Inflammatory macrophage treated with lipopolysaccharide for 1 hour (primary cell): ENCODE measurements around the gene AGAP1.
A peak's percentile ranks its signal among the peaks of the same experiment; 100 is the strongest.

Source experiments
- DNase-seq, 2 donors: peaks; one replicate each; pipeline ENCODE4 v3.0.0-alpha.2; 2020 to 2022

The AGAP1 gene

DNA sequence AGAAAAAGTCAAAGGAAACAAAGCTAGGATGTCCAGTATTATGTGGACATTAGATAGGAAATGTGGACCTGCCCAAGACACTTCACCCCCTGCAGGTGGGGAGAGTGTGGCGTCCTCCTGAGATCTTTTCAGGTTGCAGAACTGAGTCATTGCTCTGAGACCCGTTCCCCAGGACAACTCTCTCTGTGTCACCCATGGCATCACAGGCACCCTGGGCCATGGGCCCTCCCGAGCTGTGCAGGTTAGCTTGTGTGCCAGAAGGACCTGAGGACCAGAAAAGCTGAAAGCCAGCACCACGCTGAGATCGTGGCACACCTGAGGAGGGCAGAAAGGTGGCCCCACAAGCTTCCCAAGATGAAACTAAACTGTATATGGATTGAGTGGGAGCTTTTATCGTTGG lies 229.5 kb downstream of the AGAP1 start:
- DNase-seq: no peak

DNA sequence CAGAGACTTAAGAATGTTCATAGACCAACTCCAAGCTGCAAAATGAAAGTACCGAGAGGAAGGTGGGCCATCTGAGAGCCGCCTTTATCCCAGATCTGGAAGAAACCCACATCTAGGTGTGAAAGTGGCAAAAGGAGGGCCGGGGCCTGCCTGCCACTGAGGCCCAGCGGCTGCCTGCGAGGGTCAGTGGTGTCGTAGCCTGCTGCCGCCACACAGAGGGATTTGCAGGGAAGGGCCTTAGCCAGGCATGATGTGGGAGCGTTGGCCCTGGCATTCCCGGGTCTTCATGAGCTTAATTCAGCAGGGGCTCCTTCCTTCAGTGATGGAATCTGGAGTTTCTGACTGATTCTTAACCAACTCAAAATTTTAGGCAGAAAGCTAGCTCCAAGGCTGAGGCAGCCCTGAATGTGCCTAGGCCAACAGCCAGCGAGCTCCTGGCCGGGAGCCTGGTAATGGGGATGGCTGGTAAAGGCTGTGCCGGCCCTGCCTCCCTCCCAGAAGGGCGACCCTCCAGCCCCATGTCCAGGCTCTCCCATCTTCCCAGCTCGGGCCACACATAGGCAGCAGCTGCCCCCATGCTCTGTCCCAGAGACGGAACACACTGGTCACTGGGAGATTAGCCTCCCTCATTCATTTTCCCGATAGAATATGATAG lies 230.1 kb downstream of the AGAP1 start:
- DNase-seq: no peak

DNA sequence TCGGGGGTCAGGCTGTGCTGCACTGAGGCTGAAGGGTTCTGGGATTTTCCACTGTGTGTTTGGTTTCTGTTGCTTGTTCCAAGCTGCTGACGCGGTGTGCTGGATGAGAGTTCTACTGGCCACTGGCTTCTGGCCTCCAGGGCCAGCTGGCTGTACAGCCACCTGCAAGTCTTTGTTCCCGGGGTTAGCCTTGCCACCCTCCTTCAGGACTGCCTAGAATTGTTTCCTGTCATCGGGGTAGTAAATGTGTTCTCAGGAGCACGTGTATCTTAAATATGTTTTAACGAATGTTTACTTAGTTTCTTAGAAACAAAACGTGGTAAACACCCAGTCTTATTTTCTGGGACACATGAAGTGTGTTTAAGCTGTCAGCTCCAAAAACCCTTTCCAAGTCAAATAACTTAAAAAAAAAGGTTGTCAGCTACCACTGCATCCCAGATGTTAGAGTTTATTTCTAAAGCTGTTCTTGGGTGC lies 231.2 kb downstream of the AGAP1 start:
- DNase-seq: no peak

DNA sequence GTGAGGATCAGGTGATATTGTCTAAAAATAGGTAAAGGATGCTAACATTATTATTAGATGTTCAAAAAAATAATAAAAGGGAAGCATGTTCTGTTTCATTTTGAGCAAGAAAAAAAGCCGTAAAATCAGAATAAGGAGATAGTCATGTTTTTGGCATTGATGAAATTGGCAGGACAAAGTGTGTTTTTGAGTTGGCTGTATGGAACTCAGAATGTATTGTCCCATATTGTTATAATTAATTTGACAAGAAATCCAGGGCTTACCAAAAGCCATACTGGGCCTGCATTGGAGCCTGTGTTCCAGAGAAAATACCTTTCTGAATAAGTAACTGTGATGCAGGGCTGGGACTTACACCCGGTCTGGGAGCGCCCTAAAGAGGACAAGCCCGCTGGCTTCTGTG lies 232.0 kb downstream of the AGAP1 start:
- no peak for DNase-seq

DNA sequence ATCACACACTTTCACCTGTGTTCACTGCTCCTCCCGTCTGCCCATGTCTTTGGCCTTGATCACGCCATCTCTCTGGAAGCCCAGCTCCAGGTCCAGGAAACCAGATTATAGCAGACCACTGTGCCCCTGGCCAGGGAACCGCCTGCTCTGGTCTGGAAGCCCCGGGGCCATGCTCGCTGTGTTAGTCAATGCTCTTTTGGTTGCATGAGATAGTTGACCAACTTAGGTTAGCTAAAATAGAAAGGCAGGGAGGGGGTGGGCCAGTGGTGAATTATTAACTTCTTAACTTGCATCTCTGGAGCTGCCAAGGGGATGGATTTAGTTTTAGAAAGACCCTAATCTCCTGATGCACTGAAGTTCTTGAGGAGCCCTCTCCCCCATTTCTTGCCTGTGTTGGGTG lies 232.7 kb downstream of the AGAP1 start:
- no peak for DNase-seq

DNA sequence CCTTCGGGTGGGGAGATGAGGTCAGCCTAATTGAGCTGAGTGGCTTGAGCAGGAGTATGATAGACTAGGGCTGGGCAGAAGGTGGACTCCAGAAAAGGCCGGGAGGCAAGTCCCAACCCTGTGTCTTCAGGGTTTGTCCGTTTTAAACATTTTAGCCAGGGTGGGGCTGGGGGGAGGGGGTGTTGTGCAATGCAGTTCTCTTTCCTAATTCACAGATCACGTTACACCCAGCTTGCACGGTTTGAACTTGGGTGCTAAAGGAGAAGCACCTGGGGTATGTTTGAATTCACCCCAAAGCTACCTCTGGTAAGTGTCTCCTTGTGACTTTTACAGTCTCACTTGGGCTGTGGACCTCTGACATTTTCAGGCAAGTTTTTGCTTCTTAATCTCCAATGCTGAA lies 233.3 kb downstream of the AGAP1 start:
- no peak for DNase-seq

DNA sequence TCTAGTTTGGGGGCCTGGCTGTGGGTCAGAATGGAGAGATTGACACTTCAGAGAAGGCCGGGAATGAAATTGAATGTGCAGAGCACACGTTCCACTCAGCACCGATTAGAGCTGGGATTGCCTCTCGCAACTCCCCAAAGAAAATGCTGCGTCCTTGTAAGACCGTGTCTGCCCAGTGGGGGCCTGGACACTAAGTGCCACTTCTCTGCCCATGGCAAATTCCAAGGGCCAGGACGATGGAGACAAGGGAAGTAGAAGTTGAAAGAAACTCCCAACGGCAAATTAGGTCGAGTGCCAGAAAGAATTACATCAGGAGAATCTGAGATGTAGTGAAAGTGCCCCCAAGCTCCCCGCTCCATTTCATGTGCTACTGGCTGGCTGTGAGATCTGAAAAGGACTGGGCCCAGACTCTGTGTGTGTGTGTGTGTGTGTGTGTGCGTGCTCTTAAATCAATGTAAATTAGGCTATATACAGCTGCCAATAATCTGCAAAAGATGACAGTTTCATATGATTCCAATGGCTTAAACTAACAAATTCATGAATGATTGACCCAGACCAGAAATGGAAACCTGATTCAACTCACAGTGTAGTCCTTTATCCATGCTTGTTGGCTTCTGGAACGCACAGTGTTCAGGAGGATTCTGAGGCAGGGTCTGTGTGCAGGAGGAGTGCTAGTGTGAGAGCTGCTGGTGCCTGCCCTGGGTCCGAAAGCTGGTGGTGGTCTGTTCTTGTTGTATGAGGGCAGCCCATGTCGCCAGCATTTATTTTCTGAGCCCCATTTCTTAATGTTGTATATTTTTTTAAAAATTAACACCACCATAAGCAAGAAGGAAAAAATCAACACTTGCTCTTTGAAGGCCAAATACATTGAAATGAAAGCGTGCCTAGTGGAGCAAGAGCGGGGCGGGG lies 234.3 kb downstream of the AGAP1 start:
- DNase-seq: no peak

DNA sequence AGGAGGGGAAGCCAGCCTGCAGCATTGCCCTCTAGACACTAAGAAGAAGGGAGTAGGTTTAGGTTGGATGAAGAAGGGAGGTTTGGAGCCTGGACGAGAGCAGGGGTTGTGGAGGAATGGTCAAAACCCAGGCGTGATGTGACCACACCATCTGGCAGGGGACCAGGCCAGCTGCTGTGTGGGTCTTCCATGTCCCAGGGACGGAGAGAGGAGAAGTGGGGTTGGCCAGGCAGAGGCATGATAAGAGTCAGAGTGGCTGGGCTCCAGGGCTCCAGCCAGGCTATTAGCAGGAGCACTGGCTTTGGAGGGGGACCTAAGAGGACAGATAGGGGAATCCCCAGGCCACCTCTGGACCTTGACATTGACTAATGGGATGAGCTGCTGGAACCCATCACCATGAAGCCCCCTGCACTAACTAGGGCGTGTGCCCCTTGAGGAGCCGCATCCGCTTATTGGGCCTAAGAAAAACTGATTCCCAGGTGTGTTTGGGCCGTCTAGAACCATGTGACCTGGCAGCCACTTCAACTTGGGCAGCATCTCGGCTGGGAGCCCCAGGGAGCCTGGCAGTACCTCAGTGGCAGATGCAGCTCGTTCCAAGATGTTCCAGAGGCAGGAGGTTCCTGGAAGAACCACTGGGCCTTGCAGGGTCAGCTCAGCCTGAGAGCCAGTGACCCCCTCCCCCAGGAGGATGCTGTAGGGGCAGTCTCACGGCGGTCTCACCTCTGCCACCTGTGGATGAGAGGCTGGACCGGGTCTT lies 235.1 kb downstream of the AGAP1 start:
- no peak for DNase-seq

DNA sequence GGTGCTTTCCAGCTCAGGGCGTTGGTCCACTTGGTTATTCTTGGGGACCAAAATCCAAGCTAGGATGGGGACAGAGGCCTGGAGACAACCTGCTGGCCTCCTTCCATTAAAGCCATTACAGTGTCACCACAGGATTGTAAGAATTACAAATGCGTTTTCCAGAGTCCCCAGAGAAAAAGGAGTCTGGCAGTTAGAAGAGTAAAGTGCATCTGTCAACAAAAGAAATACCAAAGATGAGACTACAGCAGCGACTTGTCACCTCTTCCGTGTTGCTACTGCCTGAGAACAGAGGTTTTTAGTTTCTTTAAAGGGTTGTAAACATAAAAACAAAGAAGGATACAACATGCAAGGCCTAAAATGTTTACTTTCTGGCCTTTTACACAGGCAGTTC lies 235.7 kb downstream of the AGAP1 start:
- no peak for DNase-seq

DNA sequence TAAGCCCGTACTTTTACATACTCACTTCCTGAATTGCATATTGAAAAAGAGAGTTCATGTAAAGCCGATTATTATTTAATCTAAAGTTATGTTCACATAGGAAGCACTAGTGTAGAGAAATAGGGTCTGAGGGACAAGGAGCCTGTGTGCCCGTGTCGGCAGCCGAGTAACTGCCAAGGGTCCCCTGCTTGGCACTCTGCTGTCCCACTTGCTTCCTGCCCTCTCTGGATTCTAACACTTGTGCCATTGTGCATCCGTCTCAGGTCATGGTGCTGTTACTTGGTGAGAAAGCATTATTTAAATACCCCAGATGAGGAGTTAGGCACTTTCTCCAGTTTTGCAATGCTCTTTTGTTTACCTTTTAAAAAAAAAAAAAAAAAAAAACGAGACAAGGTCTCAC lies 236.3 kb downstream of the AGAP1 start:
- DNase-seq: no peak

DNA sequence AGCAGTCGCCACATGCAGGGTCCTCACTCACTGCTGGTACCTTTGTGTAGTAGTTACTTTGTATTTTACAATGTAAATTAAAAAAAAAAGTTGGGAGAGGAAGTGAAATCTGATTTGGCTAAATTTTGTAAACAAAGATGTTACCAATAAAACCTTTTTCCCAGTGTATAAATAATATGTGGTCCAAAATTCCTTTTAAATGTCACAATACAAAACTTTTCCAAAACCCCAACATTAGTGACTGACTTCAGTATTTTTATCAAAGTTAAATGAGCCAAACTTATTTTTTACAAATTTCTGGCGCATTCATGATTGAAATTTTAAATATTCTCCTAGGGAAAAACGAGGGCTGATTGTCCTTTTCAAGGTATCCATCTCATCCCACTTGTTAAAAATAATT lies 239.9 kb downstream of the AGAP1 start:
- no peak for DNase-seq

DNA sequence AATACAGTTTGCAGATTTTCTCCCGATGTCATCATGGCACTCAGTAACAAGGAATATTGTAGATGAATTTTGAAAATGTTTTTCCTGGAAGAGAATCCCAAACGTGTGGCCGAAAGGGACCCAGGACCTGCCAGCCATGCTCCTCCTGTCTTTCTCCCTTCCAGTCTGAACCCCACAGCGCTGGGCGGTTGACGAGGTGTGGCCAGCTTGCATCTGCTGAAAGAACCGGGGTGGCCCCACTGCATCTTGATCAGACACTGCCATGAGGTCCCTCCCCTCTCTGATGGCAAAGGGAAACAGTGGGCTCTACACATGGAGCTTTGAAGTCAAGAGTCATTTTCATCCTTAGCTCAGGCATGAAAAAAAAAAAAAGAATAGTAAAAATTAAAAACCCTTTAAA lies 240.3 kb downstream of the AGAP1 start:
- no peak for DNase-seq

DNA sequence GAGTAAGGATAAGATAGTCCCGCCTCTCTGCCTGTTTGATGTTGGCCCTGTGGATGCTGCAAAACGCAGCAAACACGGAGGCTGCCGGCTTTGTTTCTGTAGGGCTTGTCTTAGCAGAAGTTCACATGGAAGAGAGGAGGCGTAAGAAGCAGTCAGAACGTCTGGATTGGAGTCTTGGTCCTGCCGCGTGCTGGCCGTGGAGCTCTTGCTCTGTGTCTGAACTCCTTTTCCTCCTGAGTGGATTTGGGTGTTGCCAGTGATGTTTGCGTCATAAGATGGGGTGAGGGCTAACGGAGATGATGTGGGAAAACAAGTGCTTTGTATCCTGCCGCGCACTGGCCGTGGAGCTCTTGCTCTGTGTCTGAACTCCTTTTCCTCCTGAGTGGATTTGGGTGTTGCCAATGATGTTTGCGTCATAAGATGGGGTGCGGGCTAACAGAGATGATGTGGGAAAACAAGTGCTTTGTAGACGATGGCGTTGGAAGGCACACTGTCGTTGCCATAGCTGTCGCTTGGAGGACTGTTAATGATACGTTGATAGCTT lies 240.9 kb downstream of the AGAP1 start:
- no peak for DNase-seq

DNA sequence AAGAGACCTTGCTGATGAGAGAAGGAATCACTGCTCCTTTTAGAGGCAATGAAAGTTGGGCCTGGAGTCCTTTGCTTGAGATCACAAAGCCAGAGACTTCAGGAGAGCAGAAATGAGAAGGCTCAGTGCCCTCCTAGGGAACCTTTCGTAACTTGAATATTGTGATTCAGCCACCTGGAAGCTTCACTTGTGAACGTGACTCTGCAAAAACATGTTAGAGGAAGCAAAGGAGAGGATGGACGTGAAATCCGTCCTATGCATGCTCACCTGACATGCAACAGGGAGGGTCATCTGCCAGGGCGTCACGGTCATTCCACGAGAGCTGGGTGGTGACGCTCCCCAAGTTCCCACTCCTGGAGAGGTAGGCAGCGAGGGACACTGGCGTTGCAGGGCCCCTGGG lies 243.6 kb downstream of the AGAP1 start:
- DNase-seq: no peak

DNA sequence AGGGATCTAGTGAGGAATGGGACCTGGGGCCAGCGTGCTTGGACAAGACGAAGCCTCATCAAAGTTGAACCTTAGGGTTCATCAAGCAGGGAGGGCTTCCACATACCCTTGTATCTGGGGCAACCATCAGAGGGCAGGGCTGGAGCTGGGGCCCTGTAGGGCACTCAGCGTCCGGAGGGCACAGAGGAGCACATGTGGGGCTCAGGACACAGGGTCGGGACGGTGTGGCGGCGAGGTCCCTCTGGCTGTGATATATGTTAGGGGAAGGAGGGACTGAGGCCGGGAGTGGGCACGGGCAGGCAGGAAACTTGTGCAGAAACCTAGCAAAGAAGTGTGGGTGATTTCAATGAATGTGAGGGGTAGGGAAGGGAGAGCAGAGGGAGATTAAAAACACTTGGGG lies 244.0 kb downstream of the AGAP1 start:
- DNase-seq: no peak

DNA sequence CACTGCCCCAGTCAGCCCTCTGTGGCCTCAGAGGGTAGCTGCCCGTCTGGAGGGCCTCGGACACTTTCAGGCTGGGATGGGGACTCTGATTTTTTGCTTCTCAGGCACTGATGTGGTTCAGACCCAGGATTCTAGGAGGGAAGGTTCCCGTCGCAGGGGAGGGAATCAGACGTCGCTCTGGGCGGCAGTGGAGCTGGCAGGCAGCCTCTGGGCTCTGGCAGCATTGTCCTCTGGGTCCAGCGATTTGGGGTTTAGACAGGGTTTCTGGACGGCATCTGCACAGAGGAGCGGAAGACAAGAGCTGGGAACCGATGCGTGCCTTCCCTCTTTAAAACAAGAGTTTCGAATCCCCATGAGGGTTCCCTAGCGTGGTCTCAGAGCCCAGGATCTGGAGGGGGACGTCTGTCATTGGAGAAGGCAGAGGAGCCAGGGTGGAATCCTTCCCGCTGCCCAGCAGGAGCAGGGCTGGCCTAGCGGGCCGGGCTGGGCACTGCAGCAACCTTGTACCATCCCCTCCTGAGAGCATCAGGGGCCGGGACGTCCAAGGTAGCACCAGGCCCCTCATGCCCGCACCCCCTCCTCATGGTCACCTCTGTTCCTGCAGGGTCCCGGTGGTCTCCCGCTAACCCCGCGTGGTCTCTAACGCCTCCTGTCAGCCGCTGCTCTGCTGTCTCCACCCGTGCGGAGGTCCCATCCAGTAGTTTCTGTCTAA lies 246.0 kb downstream of the AGAP1 start:
- DNase-seq: no peak

DNA sequence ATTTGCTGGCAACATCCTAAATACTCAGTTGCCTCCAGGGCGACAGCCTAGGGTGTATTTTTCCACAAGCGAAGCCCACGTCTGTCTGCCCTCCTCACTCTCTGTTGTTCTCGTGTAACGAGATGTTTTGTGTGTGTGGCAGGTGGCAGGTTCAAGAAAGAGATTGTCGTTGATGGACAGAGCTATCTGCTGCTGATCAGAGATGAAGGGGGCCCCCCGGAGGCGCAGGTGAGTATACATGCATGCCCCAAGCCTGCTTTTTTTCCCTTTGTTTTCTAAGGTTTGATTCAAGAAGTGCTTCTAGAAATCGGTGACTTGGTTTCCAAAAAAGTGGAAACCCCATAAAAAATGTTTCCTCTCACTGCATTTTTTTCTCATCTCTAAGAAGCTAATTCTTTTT lies 247.0 kb downstream of the AGAP1 start:
- DNase-seq: no peak

DNA sequence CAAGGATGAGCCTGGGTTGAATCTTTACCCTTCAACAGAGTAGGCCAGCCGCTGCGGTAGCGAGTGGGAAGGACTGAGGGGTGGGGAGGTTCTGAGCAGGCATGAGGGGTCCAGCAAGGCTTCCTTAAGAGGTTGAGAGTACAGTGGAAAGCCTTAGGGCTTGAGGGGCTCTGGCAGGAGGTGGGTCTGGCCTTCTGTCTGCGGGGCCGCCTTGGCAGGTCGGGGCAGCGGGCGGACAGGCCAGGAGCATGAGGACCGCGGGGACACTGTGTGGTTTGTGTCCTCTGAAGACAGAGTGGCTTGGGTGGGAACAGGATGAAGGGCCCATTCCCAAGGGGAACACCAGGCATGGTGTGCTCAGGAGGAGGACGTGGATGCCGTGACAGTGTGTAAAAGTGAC lies 250.3 kb downstream of the AGAP1 start:
- DNase-seq: no peak

DNA sequence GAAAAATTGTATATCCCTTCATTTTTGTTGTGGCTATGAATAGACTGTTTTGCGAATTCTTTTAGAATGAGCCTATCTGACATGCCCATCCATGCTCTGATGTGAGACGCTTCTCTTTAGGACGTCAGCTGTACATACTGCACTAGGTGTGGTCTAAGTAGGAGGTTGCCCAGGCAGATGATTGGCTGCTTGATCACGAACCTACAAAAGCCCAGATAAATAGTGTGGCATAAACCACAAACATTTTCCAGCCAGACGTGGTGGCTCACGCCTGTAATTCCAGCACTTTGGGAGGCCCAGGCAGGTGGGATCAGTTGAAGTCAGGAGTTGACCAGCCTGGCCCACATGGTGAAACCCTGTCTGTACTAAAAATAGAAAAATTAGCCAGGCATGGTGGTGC lies 251.8 kb downstream of the AGAP1 start:
- no peak for DNase-seq

DNA sequence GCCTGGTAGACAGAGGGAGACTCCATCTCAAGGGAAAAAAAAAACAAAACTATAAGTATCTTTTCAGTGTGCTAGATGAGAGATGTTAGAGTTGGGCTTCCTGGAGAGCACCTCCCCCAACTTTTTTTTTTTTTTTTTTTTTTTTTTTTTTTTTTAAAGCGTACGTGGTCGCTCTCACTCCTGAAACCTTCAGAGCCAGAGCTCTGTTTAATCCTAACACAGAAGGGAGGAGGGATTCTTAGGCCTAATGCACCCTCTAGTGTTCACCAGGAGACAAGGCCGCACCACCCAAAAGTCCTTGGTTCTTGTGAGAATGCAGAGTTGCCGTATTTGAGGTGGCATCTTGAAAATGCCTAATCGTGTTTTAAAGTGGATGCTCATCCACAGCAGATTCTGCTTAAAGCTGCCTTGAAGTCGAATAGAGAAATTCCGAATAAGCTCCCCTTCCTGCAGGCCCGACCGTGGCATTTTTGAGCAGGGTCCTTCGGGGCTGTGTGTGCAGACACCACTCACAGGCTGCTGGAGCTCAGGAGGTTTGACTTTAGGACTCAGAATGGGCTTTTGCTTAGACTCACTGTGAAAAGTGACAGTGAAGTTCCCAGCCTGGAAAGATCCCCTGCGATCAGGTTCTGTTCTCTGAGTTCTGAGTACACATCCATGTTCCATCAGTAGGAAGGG lies 252.6 kb downstream of the AGAP1 start:
- DNase-seq: peak; percentile 23 to 52

DNA sequence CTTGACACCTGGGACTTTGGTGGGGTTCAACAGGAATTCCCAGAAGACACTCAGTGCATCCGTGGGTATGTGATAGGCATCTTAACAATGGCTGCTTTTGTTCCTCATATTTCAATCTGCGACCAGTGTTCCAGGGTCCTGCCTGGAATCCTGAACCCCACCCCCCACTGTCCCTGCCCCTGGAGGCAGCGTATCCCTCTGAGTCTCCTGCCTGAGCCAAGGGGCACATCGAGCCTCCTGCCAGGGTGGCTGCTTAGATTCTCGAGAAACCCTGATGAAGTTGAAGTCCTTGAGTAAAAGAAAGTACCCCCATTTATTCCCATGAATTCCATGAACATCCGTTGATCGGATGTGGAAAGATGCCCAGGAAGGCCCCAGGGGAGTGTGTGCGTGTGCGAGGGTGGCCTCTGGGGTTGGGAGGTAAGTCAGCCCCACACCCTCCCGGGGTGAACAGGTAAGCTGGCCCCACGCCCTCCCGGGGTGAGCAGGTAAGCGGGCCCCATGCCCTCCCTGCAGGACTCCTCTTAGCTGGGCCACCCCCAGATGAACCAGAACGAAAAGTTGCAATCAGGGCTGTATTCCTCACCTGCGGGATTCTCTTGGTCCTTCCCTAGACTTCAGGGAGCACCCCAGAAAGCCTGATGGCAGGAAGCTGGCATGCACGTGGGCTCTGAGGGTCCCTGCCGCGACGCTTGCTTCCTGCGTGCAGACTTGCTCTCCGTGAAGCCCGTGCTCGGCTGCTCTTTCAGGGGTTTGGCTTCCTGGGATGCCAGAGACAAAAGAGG lies 253.3 kb downstream of the AGAP1 start:
- DNase-seq: no peak

DNA sequence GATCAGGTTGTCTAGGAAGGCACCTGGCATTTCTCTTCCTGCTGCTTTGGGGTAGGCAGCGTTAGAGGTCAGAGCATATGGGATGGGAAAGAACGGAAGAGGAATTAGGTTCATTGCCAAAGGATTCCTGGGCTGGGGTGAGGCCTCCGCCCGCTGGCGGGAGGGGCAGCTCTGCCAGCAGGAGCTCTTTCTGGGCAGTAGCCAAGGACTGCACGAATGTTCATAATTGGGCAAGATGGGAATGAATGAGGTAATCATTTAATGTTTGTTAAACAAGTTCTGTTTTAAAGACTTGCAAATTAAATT lies 253.9 kb downstream of the AGAP1 start:
- no peak for DNase-seq
